ENCODE data around the gene COL19A1.
"Not testable (repeated sequence)": the region's sequence is repeated elsewhere in the genome, so short reads cannot be mapped to it uniquely, and the experiment has no call there.

The COL19A1 gene

DNA sequence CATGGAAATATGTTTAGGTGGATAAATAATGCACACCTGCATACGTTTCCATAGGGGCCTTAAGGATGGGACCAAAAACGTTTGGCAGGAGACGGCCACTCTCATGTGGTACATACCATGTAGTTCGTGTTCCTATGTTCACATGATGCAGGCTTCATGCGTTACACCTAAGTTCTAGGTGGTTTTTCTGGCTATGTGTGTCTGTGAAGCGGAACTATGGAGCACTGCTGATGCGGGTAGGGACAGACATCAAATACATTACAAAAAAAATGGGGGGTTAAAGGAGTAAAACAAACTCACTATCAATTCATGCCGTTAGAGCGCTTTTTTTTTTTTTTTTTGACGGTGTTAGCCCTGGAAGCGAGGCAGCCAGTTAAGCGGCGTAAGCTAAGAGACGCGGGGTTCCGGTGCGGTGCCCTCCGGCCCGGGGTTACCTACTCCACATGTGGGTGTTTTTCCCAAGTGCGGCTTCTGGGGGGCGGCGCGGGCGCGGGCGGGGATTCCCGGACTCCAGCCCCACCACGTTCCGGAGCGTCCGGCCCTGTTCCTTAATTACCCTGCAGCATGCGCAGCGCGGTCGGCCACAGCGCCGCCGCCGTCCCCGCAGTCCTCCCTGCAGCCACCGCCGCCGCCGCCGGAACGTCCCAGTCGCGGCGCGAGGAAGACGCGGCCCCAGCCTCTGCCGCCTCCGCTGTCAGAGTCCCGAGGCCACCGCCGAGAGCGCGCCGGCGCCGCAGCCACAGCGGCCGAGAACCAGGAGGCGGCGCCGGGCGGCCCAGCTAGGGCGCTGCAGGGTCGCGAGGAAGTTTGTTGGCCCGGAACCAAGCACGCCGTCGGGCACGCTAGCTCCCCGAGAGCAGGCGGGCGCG, 648 bp downstream of the COL19A1 start:
- peak; percentile 38 to 48 for DNase-seq (ENCODE audit: low read depth in 2 of 2)

GRCh38 chr6:69867639-69867976, 1.3 kb downstream of the COL19A1 start:
- no peak for DNase-seq (ENCODE audit: low read depth in 2 of 2)

- DNase-seq (ENCODE audit: low read depth in 2 of 2): no peak
Measured at GRCh38 chr6:69868252-69868804, 2.0 kb downstream of the COL19A1 start.

GRCh38 chr6:69868961-69869360, 2.6 kb downstream of the COL19A1 start:
- DNase-seq (ENCODE audit: low read depth in 2 of 2): no peak

DNA sequence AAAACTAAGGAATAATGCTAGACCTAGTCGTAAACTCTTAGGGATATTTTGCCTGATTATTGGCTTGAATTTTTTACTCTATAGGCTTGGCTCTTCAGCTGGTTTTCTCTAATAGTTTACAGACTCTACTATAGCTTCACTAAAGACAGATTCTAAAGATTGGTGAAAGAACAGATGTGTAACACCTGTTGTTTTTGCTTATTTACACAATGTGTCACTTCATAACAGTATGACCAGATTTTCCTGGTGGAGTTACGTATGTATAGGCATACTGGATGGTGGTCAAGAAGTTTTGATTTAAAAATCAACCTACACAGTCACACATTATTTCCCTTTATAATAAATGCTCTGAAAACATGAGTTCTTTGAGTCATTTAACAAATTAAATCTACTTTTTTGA, 4.8 kb downstream of the COL19A1 start:
- DNase-seq (ENCODE audit: low read depth in 2 of 2): no peak

DNA sequence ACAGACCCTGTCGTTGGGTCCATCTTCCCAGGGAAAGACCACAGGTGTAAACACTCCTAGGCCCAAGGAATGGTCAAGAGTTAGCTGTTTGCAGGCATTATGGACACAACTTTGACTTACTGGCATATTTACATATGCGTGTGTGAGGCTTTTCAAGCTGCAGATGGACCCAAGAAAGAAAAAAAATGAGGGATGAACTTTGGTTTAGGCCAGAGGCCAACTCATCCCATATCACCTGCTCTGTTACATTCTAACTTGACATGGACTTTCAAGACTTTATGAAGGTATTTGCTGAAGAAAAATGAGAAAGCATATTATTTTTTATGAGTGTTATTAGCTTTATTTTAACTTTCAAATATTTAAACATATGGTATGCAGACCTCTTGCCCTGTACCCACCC, 6.9 kb downstream of the COL19A1 start:
- DNase-seq (ENCODE audit: low read depth in 2 of 2): no peak

DNA sequence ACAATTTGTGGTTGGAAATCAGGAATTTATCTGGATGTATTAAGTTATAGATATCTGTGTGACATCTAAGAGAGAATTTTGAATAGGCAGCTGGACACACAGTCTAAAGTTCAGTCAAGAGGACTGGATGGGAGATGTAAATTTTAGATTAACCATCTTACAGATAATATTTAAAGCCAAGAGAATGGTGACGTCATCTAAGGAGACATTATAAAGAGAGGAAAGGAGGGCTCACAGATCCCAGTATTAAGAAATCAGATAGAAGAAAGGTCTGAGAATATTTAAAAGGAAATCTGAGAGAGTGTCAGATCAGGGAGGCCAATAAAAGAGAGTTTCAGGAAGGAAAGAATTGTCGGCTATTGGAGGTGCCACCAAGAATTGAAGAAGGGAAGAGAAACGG, 9.4 kb downstream of the COL19A1 start:
- DNase-seq (ENCODE audit: low read depth in 2 of 2): no peak

- no peak for DNase-seq (ENCODE audit: low read depth in 2 of 2)
Measured at GRCh38 chr6:69878795-69879194, 12.4 kb downstream of the COL19A1 start.

DNA sequence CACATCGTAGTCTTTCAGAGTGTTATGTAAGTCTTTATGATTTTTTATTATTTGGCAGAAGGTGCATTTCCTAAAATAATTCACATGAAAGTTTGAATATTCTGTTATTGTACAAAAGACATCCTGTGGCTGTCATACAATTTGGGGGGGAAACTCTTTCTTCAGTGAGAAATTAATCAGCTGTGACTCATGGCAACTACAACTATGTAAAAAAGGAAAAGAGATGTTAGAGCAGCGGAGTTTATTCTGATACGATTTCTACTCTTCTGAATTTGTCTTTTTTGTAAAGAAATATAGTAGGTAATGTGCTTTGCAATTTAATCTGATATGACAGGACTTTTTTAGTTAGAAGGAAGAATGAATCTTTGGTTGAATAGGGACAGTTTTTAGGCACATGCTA, 14.2 kb downstream of the COL19A1 start:
- DNase-seq (ENCODE audit: low read depth in 2 of 2): no peak

DNA sequence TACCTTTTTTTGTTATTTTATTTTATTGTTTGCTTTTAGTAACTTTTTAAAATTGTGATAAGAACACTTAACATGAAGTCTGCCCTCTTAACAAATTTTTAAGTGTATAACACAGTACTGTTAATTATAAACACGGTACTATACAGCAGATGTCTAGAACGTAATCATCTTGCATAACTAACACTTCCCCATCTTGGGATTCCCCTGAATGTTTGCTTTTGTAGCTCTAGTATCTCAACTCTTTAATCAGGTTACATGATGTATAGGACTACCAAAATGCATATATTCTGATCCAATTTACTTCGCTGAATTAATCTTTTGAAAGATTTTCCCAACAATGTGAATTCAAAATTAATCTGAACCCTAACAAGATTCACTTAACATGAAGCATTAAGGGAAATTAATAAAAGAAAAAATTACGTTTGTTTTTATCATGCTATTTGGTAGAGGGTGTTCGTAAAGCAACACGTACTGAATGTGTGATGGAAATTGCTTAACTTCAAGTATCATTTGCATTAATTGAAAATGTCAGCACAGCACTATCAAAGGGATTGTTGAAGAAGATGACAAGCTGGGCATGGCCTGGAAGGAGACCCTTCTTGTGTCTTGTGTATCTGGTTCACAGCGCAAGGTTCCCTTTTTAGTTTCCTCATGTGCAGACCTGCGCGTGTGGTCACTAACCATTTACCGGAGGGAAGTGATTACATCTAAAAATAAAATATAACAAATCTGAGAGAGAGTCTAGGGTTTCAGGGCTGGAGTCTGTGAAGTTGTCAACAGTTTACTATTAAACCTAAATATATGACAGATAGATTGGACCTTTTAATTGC, 15.2 kb downstream of the COL19A1 start:
- no peak for DNase-seq (ENCODE audit: low read depth in 2 of 2)

GRCh38 chr6:69883551-69883950, 17.2 kb downstream of the COL19A1 start:
- DNase-seq (ENCODE audit: low read depth in 2 of 2): no peak

GRCh38 chr6:69884231-69884630, 17.9 kb downstream of the COL19A1 start:
- DNase-seq (ENCODE audit: low read depth in 2 of 2): no peak

DNA sequence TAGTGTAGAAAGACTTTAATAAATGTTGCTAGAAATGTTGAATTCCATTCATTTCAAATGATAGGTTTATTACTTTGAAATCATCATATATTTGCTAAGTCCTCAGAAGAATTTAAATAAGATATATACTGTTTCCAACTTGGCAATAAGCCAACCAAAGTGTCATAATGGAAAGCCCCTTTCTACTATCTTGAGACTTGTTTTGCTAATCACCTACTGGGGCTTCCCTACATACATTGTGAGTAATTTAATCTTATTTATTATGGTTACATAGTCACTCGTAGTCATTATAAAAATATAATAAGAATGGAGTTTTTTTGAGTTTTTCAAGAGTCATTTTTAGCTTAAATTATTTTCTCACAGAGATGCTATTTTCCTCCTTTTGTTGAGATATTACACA, 20.7 kb downstream of the COL19A1 start:
- no peak for DNase-seq (ENCODE audit: low read depth in 2 of 2)

- no peak for DNase-seq (ENCODE audit: low read depth in 2 of 2)
Measured at GRCh38 chr6:69887714-69888345, 21.5 kb downstream of the COL19A1 start.

DNA sequence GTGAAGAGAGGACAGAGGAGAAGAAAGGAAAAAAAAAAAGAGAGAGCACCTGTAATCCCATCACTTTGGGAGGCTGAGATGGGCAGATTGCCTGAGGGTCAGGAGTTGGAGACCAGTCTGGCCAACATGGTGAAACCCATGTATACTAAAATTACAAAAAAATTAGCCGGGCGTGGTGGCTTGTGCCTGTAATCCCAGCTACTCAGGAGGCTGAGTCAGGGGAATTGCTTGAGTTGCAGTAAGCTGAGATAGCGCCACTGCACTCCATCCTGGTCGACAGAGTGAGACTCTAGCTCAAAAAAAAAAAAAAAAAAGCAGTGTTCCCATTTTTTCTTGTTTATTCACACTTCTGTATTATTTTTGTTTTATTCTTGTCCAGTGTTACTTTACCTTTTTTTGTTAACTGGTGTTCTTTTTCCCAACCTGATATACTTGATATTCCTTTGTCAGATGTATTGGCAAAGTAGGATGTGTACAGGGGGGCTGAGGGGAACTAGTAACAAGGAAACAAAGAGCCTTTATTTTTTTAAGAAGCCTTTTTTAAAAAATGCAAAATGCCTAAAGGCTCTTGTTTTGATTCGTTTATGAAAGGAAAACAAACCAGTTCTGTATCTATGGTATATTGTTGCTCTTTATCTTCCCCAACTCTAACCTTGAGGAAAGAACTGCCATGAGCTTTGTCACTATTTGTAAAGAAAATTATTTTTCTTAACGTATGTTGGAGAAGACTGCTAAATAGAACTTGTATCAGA, 22.3 kb downstream of the COL19A1 start:
- DNase-seq (ENCODE audit: low read depth in 2 of 2): no peak

GRCh38 chr6:69889234-69889974, 23.0 kb downstream of the COL19A1 start:
- DNase-seq (ENCODE audit: low read depth in 2 of 2): not testable (repeated sequence)

DNA sequence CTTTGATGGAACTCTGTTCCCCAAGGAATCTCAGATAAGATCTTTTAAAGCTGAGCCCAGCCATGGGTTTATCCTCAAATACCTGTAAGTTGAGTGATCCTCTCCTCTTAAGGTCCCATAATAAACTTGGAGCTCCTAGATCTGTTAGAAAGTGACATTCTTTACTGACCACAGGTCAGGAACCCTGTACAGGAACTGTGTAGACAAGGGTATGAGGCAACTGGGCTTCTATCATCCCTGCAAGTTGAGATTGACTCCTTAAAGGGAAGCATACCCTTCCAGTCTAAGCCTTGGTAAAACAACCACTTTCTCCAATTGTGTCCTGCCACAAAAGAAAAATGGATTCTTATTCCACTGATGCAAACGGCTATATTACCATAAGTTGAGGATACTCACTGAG, 26.2 kb downstream of the COL19A1 start:
- not testable (repeated sequence) for DNase-seq (ENCODE audit: low read depth in 2 of 2)

GRCh38 chr6:69893266-69893665, 26.9 kb downstream of the COL19A1 start:
- not testable (repeated sequence) for DNase-seq (ENCODE audit: low read depth in 2 of 2)

DNA sequence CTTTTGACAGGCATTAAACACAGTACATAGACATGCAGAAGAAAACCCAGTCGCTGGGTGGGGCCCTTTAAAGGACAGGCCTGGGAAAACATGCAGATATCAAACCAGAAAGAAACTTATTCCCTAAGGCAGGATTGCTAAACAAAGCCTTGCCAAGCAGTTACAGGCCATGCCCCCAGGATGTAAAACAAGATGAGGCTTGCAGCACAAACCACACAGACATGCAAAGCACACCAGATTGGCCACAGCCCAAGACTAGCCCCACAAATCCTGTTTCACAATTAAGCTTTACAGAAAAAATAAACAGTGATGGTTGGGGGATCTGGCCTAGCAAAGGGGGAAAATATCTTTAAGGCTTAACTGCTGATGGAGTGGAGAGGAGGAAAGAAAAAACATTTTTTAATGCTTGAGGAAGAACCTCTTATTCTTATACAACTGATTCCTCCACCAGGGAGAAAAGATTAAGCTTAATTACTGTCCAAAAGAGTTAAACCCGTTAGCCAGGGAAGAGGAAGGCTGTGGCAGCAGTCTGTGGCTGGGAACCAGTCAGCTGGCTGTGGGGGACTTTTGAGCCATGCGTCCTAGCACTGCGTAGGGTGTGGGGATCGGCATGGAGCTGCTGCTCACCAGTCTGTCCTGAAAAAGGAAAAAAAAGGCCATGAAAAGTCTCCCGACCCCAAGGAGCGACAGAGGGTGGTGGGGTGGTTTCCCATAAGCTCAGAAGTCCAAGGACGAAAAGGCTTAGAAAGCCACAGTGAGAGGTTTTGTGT, 28.4 kb downstream of the COL19A1 start:
- DNase-seq (ENCODE audit: low read depth in 2 of 2): no peak

- DNase-seq (ENCODE audit: low read depth in 2 of 2): no peak
Measured at GRCh38 chr6:69895396-69895795, 29.0 kb downstream of the COL19A1 start.

Measured in stimulated activated CD8-positive, alpha-beta memory T cell treated with anti-CD3 and anti-CD28 coated beads, Interleukin-15, amount 100 ng/mL, for 48 hours (primary cell).